Activated CD8-positive, alpha-beta memory T cell treated with anti-CD3 and anti-CD28 coated beads, Interleukin-2, amount 50 U/mL, for 24 hours (primary cell): ENCODE data around the gene RAB11A.

Experiments used
- DNase-seq: peaks from one replicate; pipeline ENCODE4 v3.0.0-alpha.2; 2020; ENCODE audit errors: extremely low read depth

RAB11A gene

DNA sequence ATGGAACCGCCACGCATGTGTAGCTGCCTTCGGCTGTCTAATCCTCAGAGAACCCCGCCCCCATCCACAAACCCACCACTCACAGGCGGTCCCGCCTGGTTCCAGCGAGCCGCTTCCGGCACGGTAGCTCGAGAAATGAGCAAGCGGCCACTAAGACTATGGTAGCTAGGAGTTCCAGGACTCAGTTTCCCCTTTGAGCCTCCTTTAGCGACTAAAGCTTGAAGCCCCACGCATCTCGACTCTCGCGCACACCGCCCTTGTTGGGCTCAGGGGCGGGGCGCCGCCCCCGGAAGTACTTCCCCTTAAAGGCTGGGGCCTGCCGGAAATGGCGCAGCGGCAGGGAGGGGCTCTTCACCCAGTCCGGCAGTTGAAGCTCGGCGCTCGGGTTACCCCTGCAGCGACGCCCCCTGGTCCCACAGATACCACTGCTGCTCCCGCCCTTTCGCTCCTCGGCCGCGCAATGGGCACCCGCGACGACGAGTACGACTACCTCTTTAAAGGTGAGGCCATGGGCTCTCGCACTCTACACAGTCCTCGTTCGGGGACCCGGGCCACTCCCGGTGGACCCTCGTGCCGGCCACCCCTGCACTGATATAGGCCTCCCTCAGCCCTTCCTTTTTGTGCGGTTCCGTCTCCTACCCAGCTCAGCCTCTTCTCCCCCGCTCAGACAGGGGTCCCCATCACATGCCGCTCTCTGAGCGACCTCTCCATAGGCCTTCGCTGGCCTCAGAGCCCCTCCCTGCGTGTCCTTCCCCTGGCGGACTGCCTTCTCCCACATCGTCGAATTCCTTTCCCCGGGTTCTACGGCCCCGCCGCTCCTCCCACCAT lies at the start of gene RAB11A:
TSS of gene RAB11A (plus strand) at position 366 of the 828 bp plus-strand sequence. CDS start at position 461, 95 bp downstream.
- DNase-seq: peak; percentile 84

DNA sequence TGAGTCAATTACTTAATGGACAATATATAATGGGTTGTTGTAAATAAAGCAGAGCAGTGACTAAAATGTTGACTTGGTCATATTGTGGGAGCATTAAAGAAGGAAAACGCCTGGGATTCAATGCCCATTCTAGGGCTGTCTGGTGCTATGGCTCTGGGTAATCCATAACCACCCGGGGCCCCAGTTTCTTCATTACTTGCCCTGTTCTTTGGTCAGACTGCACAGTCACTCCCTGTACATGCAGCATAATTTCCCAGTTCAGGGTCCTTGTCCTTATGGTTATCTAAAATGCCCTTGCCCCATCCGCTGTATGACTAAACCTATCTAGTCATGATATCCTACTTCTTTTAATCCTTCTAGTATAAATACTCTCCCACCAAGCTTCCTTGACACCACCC lies 49.7 kb upstream of the RAB11A start:
- DNase-seq: no peak

DNA sequence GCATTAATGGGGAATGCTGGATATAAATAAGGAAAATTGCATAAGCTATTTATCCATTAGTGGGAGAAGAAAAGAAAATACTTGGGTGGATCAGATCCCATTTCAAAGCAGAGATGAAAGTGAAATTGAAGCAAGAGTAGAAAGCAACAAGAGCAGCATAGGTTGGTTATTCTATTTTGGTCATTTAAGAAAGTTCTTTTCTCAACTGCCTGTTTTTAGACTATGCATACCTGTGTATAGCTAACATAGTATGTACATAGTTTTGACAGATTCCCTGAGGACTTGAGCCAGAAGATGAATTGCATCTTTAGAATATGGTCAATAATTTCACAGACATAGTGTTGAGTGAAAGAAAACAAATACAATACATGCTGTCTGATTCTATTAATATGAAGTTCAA lies 48.2 kb upstream of the RAB11A start:
- DNase-seq: no peak

DNA sequence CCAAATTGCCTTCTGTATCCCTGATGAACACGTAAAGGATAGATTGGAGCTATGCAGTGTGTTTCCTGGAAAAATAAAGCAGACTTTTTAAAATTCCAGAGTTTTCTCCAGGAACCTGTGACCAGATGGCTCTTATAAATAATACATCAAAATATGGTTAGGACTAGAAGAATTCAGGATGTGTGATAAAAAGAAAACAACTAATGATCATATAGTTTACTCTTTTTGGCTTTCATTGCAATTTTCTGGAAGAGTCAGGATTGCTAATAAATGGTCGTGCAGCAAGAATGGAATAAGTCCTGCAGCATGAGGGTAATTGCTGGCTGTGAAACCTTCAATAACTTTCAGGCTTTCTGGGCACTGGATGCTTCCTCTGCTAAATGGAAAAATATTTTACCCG lies 47.0 kb upstream of the RAB11A start:
- DNase-seq: no peak

DNA sequence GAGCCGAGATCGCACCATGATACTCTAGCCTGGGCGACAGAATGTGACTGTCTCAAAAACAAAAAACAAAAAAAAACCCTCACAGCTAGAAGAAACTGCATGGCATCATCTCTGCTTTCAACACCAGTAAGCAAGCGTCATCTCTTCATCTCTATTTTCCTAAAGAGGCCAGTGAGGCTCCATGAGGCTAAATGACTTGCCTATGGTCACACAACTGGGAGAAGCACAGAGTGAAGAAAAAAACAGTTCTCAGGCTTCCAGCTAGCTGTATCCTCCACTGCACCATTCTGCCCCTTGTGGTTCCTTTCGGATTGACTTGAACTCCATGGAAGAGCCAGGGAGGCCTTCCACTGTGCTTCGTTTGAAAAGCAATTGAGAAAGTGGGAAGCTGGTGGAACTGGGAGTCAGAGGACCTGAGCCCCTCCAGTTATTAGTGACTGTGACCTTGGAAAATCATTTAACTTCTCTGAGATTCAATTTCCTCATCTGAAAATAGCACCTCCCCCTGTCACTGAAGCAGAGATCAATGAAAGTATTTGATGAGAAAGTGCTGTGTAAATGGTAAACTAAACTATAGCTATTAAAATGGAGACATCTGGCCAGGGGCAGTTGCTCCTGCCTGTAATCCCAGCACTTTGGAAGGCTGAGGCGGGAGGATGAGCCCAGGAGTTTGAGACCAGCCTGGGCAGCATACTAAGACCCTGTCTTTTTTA lies 45.1 kb upstream of the RAB11A start:
- DNase-seq: no peak

DNA sequence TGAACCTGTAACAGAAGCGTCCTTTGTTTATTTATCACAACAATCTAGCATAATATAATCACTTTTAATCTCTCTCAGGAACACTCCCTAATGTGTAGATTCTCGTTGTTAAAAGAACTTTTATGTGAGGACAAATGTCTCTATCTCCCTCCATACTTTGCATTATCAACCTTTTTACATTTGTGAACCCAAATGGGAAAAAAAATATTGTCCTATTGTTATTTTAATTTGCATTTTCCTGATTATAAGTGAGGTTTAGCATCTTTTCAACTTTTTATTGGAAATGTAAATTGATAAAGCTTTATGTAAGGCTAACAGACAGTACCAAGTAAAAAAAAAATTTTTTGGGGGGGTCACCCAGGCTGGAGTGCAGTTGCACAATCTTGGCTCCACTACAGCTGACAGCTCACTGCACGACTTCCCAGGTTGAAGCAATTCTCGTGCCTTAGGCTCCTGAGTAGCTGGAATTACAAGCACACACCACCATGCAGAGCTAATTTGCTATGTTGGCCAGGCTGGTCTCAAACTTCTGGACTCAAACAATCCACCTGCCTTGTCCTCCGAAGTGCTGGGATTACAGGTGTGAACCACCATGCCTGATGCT lies 44.2 kb upstream of the RAB11A start:
- DNase-seq: no peak

DNA sequence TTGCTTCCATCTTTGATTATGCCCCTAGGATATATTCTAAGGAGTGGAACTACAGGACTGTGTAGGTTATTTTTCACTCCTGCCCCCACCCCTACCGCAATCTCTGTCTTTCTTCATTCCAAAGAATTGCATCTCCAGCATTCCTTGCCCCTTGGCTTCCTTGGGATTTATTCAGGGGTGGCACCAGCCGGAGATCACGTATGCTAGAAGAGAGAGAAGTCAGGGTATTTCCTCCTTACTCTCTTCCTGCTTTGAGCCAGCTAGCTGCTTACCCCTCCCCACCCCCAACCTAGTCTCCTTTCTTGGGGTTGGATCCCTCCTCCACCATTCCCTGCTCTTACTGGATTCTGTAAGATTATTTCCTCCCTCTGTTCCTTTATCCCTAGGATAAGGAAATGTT lies 42.2 kb upstream of the RAB11A start:
- DNase-seq: no peak

DNA sequence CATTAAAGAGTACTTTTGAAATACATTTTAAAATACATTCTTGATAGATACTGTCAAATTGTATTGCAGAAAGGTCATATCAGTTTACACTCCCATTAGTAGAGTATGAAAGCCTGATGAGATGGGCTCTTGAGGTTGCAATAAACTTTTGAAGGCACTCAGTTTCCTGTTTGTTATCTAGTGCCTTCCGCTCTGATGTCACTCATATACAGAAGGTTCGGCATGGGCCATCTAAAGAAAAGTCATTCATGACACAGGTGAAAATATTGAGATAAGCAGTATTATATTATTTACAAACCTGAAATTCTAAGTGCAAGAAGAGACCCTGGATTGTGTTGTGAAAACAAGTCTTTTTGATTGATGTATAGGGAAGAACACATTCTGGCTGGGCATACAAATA lies 40.7 kb upstream of the RAB11A start:
- DNase-seq: no peak

DNA sequence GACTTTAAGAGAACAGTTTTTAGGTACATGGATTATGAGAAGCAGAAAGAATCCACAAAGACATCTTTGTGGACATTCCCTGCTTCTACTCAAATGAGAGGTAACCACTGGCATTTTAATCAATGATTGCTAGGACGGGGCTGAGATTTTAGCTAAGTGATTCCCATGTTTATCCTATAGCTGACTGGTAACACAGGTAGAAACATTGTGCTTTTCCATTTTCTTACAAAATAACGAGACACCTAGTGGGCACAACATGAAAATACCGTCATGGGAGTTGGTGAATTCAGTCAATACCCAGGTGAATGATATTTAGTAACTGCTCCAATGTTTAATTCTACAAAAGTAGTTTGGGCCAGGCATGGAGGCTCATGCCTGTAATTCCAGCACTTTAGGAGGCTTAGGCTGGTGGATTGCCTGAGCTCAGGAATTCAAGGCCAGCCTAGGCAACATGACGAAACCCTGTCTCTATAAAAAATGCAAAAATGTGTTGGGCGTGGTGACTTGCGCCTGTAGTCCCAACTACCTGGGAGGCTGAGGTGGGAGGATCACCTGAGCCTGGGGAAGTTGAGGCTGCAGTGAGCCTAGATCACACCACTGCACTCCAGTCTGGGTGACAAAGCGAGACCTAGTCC lies 40.0 kb upstream of the RAB11A start:
- no peak for DNase-seq

DNA sequence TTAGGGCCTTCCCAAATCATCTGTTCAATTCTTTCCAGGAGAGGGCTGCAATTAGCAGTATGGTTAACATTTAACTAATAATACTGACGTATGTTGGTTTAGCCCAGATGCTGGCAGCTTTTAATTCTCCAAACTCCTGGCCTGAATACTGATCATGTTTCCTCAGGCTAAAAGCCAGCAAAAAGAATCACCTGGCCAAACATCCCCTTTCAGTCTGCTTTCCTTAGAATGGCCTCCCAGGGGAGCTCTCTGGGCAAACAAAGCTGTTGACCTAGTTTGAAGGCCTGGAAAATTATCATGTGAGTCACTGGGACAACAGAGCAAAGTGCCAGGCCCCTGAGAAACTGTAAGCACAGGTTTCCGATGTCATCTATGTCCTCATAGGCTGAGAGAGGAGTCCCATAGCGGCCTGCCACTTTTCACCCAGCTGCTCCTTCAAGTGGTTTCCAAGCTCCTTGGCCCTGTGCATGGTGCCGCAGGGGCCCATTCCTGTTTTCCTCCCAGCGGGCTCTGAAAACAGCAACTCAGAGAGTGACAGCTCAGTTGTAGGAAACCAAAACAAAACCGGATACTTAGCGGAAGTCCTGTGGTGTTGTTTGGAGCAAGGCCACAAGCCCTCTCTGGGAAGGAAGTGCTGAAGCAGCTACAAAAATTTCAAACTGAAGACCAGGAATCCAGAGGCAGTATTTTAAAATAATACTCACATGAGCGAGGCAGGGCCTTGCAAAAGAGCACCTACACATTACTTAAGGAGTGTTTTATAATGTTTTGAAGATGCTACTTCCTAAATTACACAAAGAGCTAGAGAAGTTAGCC lies 36.5 kb upstream of the RAB11A start:
- no peak for DNase-seq

DNA sequence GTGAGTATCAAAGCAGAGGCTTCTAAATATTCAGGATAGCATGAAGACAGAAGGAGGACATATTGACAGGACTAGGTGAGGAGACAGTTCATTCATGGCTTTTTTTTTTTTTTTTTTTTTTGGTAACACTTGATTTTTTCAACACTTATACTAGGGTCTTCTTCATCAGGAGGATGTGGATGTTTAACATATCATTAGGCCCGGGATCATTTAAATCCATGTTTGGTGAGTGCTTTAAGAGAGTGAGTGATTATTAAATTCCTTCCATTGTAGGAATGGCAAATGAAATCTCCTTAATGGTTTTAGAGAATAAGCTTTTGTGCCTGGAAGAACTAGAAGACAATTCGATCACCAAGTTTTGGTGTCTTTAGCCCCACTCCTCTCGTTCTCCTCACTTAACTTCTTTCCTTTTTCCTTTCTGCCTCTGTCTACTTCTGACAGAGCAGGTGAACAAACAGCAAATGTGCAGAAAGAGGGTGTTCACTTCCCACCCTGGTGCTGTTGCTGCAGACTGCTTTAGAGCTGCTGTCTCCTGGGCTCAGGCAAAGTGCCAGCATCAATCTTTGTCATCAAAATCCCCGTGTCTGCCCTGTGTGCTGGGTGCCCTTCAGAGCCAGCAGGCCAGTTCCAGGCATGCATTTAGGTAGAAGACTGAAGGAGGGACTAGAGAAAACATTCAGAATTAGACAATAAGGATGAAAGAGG lies 35.6 kb upstream of the RAB11A start:
- no peak for DNase-seq

DNA sequence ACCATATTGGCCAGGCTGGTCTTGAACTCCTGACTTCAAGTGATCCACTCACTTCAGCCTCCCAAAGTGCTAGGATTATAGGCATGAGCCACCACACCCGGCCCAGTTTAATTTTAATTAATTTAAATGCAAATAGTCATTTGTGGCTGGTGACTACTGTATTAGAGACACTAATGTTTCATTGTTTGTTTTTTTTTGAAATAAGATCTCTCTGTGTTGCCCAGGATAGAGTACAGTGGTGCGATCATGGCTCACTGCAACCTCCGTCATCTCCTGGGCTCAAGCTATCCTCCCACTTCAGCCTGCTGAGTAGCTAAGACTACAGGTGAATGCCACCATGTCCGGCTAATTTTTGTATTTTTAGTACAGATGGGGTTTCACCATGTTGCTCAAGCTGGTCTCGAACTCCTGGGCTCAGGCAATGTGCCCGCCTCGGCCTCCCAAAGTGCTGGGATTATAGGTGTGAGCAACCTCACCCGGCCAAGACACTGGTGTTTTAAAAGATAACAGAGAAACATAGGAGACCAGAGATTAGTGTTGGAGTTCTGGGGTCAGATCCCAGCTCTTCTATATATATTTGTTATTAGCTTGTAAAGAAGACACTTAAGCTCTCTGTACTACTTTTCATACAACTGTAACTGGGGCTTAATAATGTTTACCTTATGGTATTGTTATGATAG lies 34.5 kb upstream of the RAB11A start:
- no peak for DNase-seq

DNA sequence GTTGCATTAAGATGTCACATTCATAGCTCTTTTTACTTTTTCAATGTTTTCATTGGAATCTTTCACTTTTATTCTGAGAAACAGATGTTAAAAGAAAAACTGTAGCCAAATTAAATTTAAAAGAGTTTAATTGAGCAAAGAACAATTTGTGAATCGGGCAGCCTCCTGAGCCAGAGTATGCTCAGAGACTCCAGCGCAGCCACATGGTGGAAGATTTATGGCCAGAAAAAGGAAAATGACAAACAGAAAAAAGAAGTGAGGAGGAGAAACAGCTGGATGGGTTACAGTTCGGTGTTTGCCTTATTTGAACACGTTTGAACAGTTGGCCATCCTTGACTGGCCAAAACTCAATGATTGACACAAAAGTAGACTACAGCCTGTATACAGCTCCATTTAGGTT lies 33.8 kb upstream of the RAB11A start:
- DNase-seq: no peak

DNA sequence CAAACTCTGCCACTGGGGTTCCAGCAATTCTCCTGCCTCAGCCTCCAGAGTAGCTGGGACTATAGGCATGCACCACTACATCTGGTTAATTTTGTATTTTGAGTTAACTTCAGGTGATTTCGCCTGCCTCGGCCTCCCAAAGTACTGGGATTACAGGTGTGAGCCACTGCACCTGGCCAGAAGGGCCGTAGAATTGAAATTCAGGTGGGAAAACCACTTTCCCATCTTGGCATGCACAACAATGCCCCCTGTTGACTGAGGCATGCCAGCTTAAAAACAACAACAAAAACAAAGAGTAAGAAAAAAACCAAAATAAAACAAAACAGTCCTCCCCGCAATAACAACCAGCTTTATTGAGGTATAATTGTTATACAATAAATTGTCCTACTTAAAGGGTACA lies 32.6 kb upstream of the RAB11A start:
- DNase-seq: no peak

DNA sequence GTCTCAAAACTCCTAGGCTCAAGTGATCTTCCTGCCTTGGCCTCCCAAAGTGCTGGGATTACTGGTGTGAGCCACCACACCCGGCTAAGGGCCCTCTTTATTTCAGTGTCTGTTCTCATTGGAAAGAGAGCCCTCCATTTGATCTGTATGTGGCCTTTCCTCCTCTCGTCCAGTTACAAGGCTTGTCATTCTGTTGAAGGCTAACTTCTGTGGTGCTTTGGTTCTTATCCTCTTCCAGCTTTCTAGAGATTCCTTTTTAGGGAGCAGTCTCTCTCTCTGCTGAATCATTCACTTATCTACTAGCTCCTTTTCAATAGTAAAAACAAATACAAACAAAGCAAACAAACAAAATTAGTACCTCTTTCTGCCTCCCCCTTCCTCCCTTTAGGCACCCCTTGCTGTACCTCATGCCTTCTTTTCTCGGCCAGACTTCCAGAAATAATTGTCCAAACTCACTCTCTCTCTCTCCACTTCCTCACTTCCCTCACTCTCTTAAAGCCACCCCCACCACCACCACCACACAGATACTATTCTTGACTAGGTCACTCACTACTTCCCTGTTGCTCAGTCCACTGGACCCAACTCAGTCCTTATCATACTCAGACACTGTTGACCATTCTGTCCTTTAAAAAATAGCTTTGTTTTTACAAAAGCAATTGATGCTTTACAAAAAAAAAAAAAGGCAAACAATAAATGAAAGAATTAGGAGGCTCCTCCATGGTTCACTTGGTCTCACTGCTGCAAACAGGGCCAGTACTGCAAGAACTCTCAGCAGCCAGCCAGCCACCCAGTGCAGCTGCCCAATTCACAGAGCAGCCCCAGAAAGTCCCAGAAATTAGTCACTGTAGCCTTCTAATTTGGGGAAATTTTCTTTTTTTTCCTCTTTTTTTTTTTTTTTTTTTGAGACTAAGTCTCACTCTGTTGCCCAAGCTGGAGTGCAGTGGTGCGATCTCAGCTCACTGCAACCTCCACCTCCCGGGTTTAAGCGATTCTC lies 31.7 kb upstream of the RAB11A start:
- no peak for DNase-seq

DNA sequence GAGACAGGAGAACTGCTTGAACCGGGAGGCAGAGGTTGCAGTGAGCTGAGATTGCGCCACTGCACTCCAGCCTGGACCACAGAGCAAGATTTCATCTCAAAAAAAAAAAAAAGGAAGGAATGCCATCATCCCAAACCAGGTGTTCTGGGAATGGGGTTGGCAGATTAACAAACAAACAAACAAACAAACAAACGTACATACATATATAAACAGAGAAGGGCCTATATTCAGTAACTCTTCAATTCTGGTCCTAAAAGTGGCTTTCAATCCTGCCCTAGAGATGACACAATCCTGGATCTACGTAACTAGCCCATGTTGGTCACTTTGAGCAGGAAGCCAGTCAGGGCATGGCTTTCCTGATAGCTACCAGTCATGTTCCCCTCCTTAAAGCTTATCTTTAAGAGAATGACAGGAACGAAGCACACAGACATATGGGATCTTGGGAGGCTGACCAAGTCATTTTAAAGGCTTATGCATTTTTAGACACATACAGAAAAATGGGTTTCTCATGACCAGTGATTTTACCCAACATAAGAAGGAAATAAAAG lies 29.9 kb upstream of the RAB11A start:
- DNase-seq: no peak

DNA sequence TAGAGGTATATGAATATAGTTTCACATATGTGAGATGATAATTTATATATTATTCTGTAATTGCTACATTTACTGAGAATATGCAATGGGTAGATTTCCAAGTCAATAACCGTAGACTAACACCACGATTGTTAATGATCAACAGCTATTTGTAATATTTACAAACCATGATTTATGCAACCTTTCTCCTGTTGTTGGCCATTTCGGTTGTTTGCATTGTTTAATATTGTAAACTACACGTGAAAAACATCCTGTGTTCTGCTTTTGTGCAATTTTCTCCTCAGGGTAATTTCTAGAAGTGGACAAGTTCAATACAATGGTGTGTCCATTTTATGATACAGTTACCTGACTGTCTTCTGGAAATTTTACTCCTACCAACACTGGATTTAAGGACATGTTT lies 29.3 kb upstream of the RAB11A start:
- DNase-seq: no peak

DNA sequence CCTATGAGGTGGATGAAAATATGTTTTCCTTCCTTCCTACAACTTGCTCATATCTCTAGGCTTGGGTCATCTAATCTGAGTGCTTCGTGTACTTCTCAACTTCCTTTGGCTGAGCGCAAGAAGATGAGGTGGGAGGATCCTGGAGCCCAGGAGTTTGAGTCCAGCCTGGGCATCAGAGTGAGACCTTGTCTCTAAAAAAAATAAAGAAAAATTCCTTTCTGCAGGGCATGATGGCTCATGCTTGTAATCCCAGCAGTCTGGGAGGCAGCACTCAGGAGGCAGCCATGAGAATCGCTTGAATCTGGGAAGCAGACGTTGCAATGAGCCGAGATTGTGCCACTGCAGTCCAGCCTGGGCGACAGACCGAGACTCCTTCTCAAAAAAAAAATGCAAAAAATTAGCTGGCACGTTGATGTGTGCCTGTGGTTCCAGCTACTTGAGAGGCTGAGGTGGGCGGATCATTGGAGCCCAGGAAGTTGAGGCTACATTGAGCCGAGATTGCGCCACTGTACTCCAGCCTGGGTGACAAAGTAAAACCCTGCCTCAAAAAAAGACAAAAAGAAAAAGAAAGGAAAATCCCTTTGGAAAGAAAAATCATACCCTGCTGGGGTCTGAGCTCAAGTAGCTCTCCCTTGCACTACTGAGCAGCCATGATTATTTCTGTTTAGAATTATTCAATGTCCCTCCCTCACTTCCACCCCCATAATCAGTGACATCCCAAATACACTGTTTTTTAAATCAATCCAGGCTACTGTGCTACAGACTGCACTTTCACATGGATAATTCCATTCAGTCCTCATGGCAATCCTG lies 28.0 kb upstream of the RAB11A start:
- no peak for DNase-seq
